Progenitor cell of endocrine pancreas (in vitro differentiated cells): ENCODE data around the gene TMEM145. TPM values are rescaled to one million over a fixed set of nuclear protein-coding genes. Genes with fewer than 3 reads are reported as not detected.

Experiments used
- DNase-seq: peaks from one replicate; pipeline ENCODE4 v3.0.0; 2021; ENCODE audit warnings: low spot score; ENCODE audit not compliant: unreplicated experiment
- H3K27ac Mint-ChIP-seq: 2 replicates; pipeline ENCODE4 v1.8.0; 2021; ENCODE audit warnings: mild to moderate bottlenecking, moderate library complexity, mixed read lengths
- H3K27me3 Mint-ChIP-seq: 2 replicates; pipeline ENCODE4 v1.8.0; 2021; ENCODE audit warnings: mixed read lengths
- H3K36me3 Mint-ChIP-seq: 2 replicates; pipeline ENCODE4 v1.8.0; 2022; ENCODE audit warnings: mixed read lengths; ENCODE audit not compliant: insufficient read depth
- H3K4me1 Mint-ChIP-seq: 2 replicates; pipeline ENCODE4 v1.8.0; 2021; ENCODE audit warnings: low read depth, mixed read lengths
- H3K4me3 Mint-ChIP-seq: 2 replicates; pipeline ENCODE4 v1.8.0; 2021; ENCODE audit warnings: low read depth, mild to moderate bottlenecking, moderate library complexity, mixed read lengths
- H3K9me3 Mint-ChIP-seq: 2 replicates; pipeline ENCODE4 v1.8.0; 2021; ENCODE audit warnings: low read depth, mixed read lengths
- total RNA-seq: library from RNA; stranded (reverse); gene quantifications from 2 replicates; pipeline ENCODE4 v1.2.1, GENCODE V29; 2021
- TF ChIP-seq, protein P1 (sequence below): fragments of 200-600 bp; sonication (generic); IDR thresholded peaks from one replicate; pipeline ENCODE4 v1.5.0; 2021; ENCODE audit warnings: antibody characterized with exemption, mild to moderate bottlenecking; ENCODE audit not compliant: unreplicated experiment

The TMEM145 gene
- total RNA-seq, 1 donor from 2014 or later = 1.9 TPM

DNA sequence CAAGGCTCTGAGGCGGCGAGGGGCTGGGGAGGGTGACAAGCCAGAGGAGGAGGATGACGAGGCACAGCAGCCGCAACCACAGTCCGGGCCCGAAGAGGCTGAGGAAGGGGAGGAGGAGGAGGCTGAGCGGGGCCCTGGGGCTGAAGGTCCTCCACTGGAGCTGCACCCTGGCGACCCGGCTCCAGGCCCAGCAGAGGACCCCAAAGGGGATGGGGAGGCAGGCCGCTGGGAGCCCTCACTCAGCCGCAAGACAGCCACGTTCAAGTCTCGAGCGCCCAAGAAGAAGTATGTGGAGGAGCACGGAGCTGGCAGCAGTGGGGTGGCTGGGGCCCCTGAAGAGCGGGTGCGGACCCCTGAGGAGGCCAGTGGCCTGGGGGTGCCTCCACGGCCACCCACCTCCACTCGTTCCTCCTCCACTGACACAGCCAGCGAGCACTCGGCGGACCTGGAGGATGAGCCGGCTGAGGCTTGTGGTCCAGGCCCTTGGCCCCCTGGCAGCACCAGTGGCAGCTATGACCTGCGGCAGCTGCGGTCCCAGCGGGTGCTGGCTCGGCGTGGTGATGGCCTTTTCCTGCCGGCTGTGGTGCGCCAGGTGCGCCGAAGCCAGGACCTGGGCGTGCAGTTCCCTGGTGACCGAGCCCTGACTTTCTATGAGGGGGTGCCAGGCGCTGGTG, 41.1 kb upstream of the TMEM145 start:
- Mint-ChIP-seq H3K9me3 (no peaks in the 10 kb centered on the region), H3K27ac (no peak overlapping the region), H3K4me3 (no peak overlapping the region), H3K27me3 (no peaks in the 10 kb centered on the region), H3K4me1 (peaks cover 22% of the 10 kb centered on the region), H3K36me3 (peaks cover 12% of the 10 kb centered on the region)
- TF ChIP-seq, protein P1, sequence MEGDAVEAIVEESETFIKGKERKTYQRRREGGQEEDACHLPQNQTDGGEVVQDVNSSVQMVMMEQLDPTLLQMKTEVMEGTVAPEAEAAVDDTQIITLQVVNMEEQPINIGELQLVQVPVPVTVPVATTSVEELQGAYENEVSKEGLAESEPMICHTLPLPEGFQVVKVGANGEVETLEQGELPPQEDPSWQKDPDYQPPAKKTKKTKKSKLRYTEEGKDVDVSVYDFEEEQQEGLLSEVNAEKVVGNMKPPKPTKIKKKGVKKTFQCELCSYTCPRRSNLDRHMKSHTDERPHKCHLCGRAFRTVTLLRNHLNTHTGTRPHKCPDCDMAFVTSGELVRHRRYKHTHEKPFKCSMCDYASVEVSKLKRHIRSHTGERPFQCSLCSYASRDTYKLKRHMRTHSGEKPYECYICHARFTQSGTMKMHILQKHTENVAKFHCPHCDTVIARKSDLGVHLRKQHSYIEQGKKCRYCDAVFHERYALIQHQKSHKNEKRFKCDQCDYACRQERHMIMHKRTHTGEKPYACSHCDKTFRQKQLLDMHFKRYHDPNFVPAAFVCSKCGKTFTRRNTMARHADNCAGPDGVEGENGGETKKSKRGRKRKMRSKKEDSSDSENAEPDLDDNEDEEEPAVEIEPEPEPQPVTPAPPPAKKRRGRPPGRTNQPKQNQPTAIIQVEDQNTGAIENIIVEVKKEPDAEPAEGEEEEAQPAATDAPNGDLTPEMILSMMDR = no peak
- DNase-seq = no peak

DNA sequence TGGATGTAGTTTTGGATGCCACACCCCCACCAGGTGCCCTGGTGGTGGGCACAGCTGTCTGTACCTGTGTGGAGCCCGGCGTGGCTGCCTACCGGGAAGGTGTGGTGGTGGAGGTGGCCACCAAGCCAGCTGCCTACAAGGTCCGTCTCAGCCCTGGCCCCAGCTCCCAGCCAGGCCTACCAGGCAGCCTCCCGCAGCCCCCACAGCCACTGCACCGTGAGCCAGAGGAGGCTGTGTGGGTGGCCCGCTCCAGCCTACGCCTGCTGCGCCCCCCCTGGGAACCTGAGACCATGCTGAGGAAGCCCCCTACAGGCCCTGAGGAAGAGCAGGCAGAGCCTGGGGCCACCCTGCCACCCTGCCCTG, 40.6 kb upstream of the TMEM145 start:
- H3K9me3 Mint-ChIP-seq = no peaks in the 10 kb centered on the region
- TF ChIP-seq, protein P1 = no peak
- H3K27me3 Mint-ChIP-seq = no peaks in the 10 kb centered on the region
- no peak for DNase-seq
- peaks cover 12% of the 10 kb centered on the region for H3K36me3 Mint-ChIP-seq
- peaks cover 20% of the 10 kb centered on the region for H3K4me1 Mint-ChIP-seq
- H3K4me3 Mint-ChIP-seq = no peak overlapping the region
- H3K27ac Mint-ChIP-seq = no peak overlapping the region

DNA sequence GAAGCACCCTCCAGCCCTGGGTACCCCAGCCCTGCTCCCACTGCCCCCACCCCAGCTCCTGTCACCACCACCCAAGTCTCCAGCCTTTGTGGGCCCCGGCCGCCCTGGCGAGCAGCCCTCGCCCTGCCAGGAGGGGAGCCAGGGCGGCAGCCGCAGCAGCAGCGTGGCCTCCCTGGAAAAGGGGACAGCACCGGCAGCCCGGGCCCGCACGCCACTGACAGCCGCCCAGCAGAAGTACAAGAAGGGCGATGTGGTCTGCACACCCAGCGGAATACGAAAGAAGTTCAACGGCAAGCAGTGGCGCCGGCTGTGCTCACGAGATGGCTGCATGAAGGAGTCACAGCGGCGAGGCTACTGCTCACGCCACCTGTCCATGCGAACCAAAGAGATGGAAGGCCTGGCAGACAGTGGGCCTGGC, 40.1 kb upstream of the TMEM145 start:
- H3K27me3 Mint-ChIP-seq = no peaks in the 10 kb centered on the region
- TF ChIP-seq, protein P1 = no peak
- H3K4me3 Mint-ChIP-seq = no peak overlapping the region
- no peak overlapping the region for H3K27ac Mint-ChIP-seq
- H3K36me3 Mint-ChIP-seq = peaks cover 12% of the 10 kb centered on the region
- no peaks in the 10 kb centered on the region for H3K9me3 Mint-ChIP-seq
- no peak for DNase-seq
- H3K4me1 Mint-ChIP-seq = peaks cover 16% of the 10 kb centered on the region

DNA sequence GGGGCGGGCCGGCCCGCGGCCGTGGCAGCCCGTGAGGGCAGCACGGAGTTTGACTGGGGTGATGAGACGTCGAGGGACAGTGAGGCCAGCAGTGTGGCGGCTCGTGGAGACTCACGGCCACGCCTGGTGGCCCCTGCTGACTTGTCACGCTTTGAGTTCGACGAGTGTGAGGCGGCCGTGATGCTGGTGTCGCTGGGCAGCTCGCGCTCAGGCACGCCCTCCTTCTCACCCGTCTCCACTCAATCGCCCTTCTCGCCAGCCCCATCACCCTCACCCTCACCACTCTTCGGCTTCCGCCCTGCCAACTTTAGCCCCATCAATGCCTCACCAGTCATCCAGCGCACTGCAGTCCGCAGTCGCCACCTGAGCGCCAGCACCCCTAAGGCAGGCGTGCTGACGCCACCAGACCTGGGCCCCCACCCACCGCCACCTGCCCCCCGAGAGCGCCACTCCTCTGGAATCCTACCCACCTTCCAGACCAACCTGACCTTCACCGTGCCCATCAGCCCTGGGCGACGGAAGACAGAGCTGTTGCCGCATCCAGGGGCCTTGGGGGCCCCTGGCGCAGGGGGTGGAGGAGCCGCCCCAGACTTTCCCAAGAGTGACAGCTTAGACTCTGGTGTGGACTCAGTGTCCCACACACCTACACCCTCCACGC, 39.6 kb upstream of the TMEM145 start:
- Mint-ChIP-seq H3K4me1 (peaks cover 18% of the 10 kb centered on the region), H3K4me3 (no peak overlapping the region)

DNA sequence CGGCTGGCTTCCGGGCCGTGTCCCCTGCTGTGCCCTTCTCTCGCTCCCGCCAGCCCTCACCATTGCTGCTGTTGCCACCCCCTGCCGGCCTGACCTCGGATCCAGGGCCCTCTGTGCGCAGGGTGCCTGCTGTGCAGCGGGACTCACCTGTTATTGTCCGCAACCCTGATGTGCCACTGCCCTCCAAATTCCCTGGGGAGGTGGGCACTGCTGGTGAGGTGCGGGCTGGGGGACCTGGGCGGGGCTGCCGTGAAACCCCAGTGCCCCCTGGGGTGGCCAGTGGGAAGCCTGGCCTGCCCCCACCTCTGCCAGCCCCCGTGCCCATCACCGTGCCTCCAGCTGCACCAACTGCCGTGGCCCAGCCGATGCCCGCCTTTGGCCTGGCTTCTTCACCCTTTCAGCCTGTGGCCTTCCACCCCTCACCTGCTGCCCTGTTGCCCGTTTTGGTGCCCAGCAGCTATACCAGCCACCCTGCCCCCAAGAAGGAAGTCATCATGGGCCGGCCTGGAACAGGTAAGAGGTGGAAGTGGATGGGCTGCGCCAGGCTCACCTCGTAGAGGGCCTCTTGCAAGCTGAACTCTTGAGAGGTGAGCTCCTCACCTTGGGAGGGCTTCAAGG, 38.9 kb upstream of the TMEM145 start:
- H3K4me3 Mint-ChIP-seq = no peak overlapping the region
- TF ChIP-seq, protein P1 = no peak
- H3K36me3 Mint-ChIP-seq = peaks cover 12% of the 10 kb centered on the region
- H3K27me3 Mint-ChIP-seq = no peaks in the 10 kb centered on the region
- no peak for DNase-seq
- no peaks in the 10 kb centered on the region for H3K9me3 Mint-ChIP-seq
- H3K4me1 Mint-ChIP-seq = peaks cover 23% of the 10 kb centered on the region
- H3K27ac Mint-ChIP-seq = no peak overlapping the region

More for the DNA sequence above, 39.6 kb upstream of the TMEM145 start:
- Mint-ChIP-seq H3K9me3 (no peaks in the 10 kb centered on the region), H3K27ac (no peak overlapping the region), H3K36me3 (peaks cover 12% of the 10 kb centered on the region), H3K27me3 (no peaks in the 10 kb centered on the region)
- TF ChIP-seq, protein P1 = no peak
- DNase-seq = no peak
